SH-SY5Y (cell line): Measurements from ENCODE around the gene ARHGAP28.

Source experiments
- GATA2 ChIP-seq: IDR thresholded peaks from 2 replicates; pipeline ENCODE4 v1.6.1; 2011; ENCODE audit warnings: mild to moderate bottlenecking, low read depth, low read length
- GATA3 ChIP-seq: IDR thresholded peaks from 2 replicates; pipeline ENCODE4 v1.6.1; 2011; ENCODE audit warnings: low read depth, mild to moderate bottlenecking, low read length, moderate library complexity

GRCh38 chr18:6962571-6963451, 233.3 kb downstream of the ARHGAP28 start:
- no peak for TF ChIP-seq GATA2
- TF ChIP-seq GATA3, result no peak
